Body of pancreas (tissue), 4 donors: ENCODE data around the gene KDM4B.

Experiments
- CTCF ChIP-seq, 7 experiments: fragments of 450-650 bp in 4 of 7; fragments of 200-600 bp in 3 of 7; sonication (generic) in 3 of 7; IDR thresholded peaks; one replicate each; pipeline ENCODE4 v1.5.1; 2016 to 2019; ENCODE audit warnings: antibody characterized with exemption in 7 of 7
- POLR2A ChIP-seq, 3 donors: fragments of 450-650 bp; IDR thresholded peaks; one replicate each; pipeline ENCODE4 v1.6.1; 2016; ENCODE audit warnings: antibody characterized with exemption in 3 of 3, mild to moderate bottlenecking in 2 of 3

DNA sequence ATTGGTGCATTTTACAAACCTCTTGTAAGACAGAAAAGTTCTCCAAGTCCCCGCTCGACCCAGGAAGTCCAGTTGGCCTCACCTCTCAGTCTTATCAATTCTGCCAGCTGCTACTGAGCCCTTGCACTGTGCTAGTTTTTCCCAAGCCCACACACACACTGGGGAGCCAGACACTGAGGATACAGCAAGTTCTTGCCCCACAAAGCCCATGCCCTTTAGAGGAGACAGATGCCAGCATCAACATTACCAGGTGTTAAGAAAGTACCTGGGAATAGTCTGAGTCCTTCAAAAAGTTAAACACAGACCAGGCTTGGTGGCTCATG is 196.7 kb downstream of the KDM4B start:
- TF ChIP-seq CTCF (IDR thresholded peaks at IDR 0.05) (no peak), POLR2A (IDR thresholded peaks at IDR 0.05) (peak in 1 of 3 donors; percentile 26)
